Stimulated activated CD8-positive, alpha-beta memory T cell treated with anti-CD3 and anti-CD28 coated beads, Interleukin-7, amount 100 ng/mL, for 4 hours (primary cell): ENCODE measurements around the gene TPK1.
"Not testable (repeated sequence)": the region's sequence is repeated elsewhere in the genome, so short reads cannot be mapped to it uniquely, and the experiment has no call there.

Experiments
- DNase-seq, 2 donors: peaks; one replicate each; pipeline ENCODE4 v3.0.0-alpha.2; 2020; ENCODE audit warnings: low read depth in 2 of 2

TPK1 gene

GRCh38 chr7:144629598-144629997 is 206.3 kb downstream of the TPK1 start:
- no peak for DNase-seq

- no peak for DNase-seq
These were observed 206.8 kb downstream of the TPK1 start for GRCh38 chr7:144629011-144629410.

- no peak for DNase-seq
These were observed 207.7 kb downstream of the TPK1 start for GRCh38 chr7:144628176-144628575.

- no peak for DNase-seq
These were observed 213.1 kb downstream of the TPK1 start for GRCh38 chr7:144622745-144623144.

GRCh38 chr7:144606261-144606660 is 229.6 kb downstream of the TPK1 start:
- DNase-seq: no peak

GRCh38 chr7:144596953-144597352 is 238.9 kb downstream of the TPK1 start:
- DNase-seq: no peak

- DNase-seq: no peak
These were observed 241.3 kb downstream of the TPK1 start for GRCh38 chr7:144594580-144594979.

GRCh38 chr7:144588559-144589051 is 247.2 kb downstream of the TPK1 start:
- no peak for DNase-seq

- DNase-seq: no peak
These were observed 248.2 kb downstream of the TPK1 start for GRCh38 chr7:144587701-144588100.

GRCh38 chr7:144584726-144585125 is 251.1 kb downstream of the TPK1 start:
- no peak for DNase-seq

GRCh38 chr7:144579687-144580086 is 256.2 kb downstream of the TPK1 start:
- no peak for DNase-seq

GRCh38 chr7:144575456-144575855 is 260.4 kb downstream of the TPK1 start:
- DNase-seq: no peak

- DNase-seq: not testable (repeated sequence)
These were observed 261.1 kb downstream of the TPK1 start for GRCh38 chr7:144574753-144575152.

GRCh38 chr7:144568233-144568632 is 267.6 kb downstream of the TPK1 start:
- DNase-seq: no peak

- no peak for DNase-seq
These were observed 270.3 kb downstream of the TPK1 start for GRCh38 chr7:144565586-144565985.

GRCh38 chr7:144549861-144550260 is 286.0 kb downstream of the TPK1 start:
- DNase-seq: no peak

GRCh38 chr7:144548556-144548955 is 287.3 kb downstream of the TPK1 start:
- no peak for DNase-seq

GRCh38 chr7:144547888-144548287 is 288.0 kb downstream of the TPK1 start:
- no peak for DNase-seq

GRCh38 chr7:144546782-144547181 is 289.1 kb downstream of the TPK1 start:
- no peak for DNase-seq

GRCh38 chr7:144545330-144545729 is 290.5 kb downstream of the TPK1 start:
- no peak for DNase-seq

- no peak for DNase-seq
These were observed 301.0 kb downstream of the TPK1 start for GRCh38 chr7:144534655-144535395.

GRCh38 chr7:144534196-144534595 is 301.7 kb downstream of the TPK1 start:
- no peak for DNase-seq

- DNase-seq: no peak
These were observed 304.7 kb downstream of the TPK1 start for GRCh38 chr7:144531181-144531580.
